ENCODE measurements around the gene KCTD1.

Gene KCTD1

DNA sequence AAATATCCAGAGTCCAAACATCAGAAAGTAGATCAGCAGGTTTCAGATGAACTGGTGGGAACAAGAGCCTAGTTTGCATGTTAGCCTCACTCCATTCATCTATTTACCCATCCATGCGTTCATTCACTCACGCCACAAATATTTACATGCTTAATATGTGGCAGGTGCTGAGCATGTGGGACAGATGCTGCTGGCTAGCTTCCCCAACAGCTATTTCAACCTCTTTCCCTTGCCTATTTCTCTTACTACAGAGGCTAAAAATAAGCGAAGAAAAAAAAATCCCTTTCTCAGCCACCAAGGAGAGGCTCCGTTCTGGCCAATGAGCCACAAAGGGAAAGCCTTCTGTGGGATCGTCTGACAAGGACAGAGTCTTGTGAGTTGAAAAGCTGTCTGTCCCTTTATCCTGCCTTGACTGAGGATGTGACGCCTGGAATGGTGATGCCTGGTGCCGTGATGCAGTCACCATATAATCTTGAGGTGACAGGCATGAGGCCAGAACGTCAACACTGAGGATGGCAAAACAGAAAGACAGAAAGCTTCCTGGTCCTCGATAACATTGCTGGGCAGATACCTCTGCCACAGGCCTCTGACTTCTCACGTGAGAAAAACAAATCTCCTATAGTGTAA is 78.2 kb downstream of the KCTD1 start:
- no peak overlapping the region for H3K27ac ChIP-seq
- TF ChIP-seq ZFX (IDR thresholded peaks at IDR 0.05) (no peak), CTCF (conservative IDR thresholded peaks at IDR 0.05) (no peak)

DNA sequence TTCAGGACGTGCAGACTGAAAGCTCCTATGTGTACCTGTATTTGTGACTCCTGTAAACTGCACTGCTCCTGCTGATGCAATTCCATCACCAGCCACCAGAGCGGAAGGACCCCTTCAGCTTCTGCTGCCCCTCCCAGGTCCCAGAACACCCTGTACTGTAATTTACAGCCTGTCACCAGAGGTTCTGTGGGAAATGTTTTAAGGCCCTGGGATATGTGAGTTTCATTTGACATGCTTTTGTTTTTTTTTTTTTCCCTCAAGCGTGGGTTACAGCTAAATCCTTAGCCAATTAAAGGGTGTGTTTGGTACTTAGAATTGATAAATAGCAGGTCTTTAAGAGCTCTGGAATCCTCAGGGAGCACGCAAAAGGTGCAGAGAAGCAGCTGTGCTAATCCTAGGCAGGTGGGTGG is 79.4 kb downstream of the KCTD1 start:
- TF ChIP-seq CTCF (conservative IDR thresholded peaks at IDR 0.05) (peak; percentile 58), ZFX (IDR thresholded peaks at IDR 0.05) (no peak)
- H3K27ac ChIP-seq = no peak overlapping the region

DNA sequence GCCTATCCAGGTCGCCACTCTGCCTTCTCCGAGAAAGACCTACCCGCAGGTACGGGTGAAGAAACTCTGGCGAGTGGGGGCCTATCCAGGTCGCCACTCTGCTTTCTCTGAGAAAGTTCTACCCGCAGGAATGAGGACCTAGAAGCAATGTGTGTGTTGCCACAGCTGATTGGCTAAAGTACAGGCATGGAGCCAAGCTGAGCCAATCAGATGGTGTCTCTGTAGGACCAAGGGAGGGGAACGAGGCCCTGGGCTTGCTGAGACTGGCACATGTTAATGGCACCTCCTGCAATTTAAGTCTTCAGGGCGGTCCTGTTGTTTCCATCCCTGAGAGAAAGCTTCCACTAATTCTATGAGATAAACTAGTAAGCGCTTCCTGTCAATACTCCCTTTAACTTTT is 82.3 kb downstream of the KCTD1 start:
- H3K27ac ChIP-seq = no peak overlapping the region
- TF ChIP-seq CTCF (conservative IDR thresholded peaks at IDR 0.05) (no peak), ZFX (IDR thresholded peaks at IDR 0.05) (no peak)

- TF ChIP-seq CTCF (conservative IDR thresholded peaks at IDR 0.05) = no peak
- no peak for TF ChIP-seq ZFX (IDR thresholded peaks at IDR 0.05)
- H3K27ac ChIP-seq = no peak overlapping the region
Observed at GRCh38 chr18:26465431-26465830, 82.9 kb downstream of the KCTD1 start.

DNA sequence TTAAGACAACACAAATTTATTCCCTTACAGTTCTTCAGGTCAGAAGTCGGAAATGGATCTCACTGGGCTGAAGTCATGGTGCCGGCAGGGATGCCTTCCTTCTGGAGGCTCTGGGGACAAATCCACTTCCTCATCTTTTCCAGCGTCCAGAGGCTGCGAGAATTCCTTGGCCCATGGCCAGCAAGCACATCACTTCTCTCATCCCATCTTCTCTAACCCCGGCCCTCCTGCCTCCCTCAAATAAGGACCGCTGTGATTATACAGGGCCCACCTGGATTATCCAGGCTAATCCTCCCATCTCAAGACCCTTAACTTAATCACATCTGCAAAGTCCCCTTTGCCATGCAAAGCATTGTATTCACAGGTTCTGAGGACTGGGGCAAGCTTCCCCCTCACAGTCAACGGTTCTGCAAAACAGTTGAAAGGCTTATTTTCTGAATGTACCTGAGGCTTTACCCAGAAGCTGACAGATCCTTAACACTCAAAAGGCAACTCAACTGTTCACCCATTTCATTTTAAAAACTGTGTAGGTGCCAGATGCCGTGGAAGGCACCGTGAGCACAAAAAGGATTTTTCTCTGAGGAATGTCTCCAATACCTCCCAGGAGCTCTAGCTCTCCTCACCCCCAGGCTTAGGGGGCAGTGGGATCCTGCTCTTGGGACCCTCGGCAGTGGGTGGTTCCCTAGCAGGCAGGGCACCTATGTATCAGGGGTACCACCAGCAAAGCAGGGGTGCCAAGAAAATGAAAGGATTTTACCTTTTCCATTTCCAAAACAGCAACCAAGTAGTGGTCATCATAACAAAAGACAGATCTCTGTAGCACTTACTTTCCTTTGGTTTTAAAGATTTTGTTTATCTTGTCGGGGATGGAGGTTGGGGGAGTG is 84.0 kb downstream of the KCTD1 start:
- TF ChIP-seq CTCF (conservative IDR thresholded peaks at IDR 0.05) = no peak
- TF ChIP-seq ZFX (IDR thresholded peaks at IDR 0.05) = no peak
- H3K27ac ChIP-seq = no peak overlapping the region

GRCh38 chr18:26462355-26462754 is 86.0 kb downstream of the KCTD1 start:
- no peak for TF ChIP-seq CTCF (conservative IDR thresholded peaks at IDR 0.05)
- no peak for TF ChIP-seq ZFX (IDR thresholded peaks at IDR 0.05)
- no peak overlapping the region for H3K27ac ChIP-seq

DNA sequence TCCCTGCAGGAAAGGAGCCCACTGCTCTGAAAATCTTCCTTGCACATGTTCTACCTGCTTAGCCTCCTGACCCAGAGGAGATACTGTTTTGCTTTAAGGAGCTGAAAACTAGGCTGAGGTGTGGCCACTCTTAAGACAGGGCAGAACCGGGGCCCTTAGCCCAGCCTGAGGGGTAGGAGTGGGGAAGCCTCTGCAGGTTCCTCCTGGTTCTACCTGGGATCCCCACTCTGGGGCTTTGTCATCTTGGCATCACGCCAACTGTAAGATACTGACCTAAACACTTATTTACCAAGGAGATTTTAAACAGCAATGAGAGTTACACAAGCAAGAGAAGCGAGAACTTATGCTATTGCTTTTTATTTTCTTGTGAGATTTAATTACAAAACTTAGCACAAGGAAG is 86.9 kb downstream of the KCTD1 start:
- TF ChIP-seq CTCF (conservative IDR thresholded peaks at IDR 0.05) (no peak), ZFX (IDR thresholded peaks at IDR 0.05) (no peak)
- H3K27ac ChIP-seq = no peak overlapping the region
